Kidney epithelial cell (primary cell): ENCODE data around the gene UNC119. TPM values are rescaled to one million over a fixed set of nuclear protein-coding genes. Genes with fewer than 3 reads are reported as not detected.

Source experiments
- DNase-seq: peaks from one replicate; pipeline ENCODE4 v3.0.0-alpha.2; 2010; ENCODE audit warnings: low read depth
- H3K27me3 ChIP-seq: 2 replicates; pipeline ENCODE4 v1.6.0; 2011; ENCODE audit warnings: low read length; ENCODE audit not compliant: control insufficient read depth, insufficient read depth
- H3K36me3 ChIP-seq: 2 replicates; pipeline ENCODE4 v1.5.1; 2011; ENCODE audit warnings: low read length; ENCODE audit not compliant: control insufficient read depth, insufficient read depth
- H3K4me3 ChIP-seq: 2 replicates; pipeline ENCODE4 v1.5.1; 2011; ENCODE audit warnings: low read depth, mild to moderate bottlenecking, control low read depth, low read length
- CTCF ChIP-seq: IDR thresholded peaks from 2 replicates; pipeline ENCODE4 v1.5.1; 2011; ENCODE audit warnings: mild to moderate bottlenecking, moderate library complexity, low read length, control low read depth, inconsistent platforms; ENCODE audit not compliant: insufficient read depth, poor library complexity, severe bottlenecking
- total RNA-seq: library from RNA; depleted of rRNA; stranded (reverse); fragments of >200 nt; gene quantifications from 2 replicates; pipeline ENCODE4 v1.2.3, GENCODE V29; 2015

The UNC119 gene
- total RNA-seq, 1 donor from 2014 or later, result 40.6 TPM

GRCh38 chr17:28541439-28541838 is 11.0 kb downstream of the UNC119 start:
- DNase-seq, result no peak
- Histone ChIP-seq H3K27me3 (peaks cover 9% of the 10 kb centered on the region), H3K36me3 (no peaks in the 10 kb centered on the region), H3K4me3 (no peak overlapping the region)
- TF ChIP-seq CTCF, result no peak

GRCh38 chr17:28540231-28540630 is 12.2 kb downstream of the UNC119 start:
- Histone ChIP-seq H3K27me3 (peaks cover 10% of the 10 kb centered on the region), H3K36me3 (no peaks in the 10 kb centered on the region), H3K4me3 (no peak overlapping the region)
- DNase-seq, result no peak
- TF ChIP-seq CTCF, result no peak

GRCh38 chr17:28538296-28538895 is 14.0 kb downstream of the UNC119 start:
- H3K4me3 ChIP-seq, result no peak overlapping the region
- no peak for TF ChIP-seq CTCF
- H3K36me3 ChIP-seq, result no peaks in the 10 kb centered on the region

GRCh38 chr17:28537219-28537610 is 15.2 kb downstream of the UNC119 start:
- DNase-seq, result no peak
- no peak overlapping the region for H3K4me3 ChIP-seq
- no peaks in the 10 kb centered on the region for H3K36me3 ChIP-seq
- TF ChIP-seq CTCF, result no peak
- peaks cover 15% of the 10 kb centered on the region for H3K27me3 ChIP-seq

More at GRCh38 chr17:28538296-28538895, 14.0 kb downstream of the UNC119 start:
- DNase-seq, result no peak
- H3K27me3 ChIP-seq, result peaks cover 15% of the 10 kb centered on the region

- no peak for TF ChIP-seq CTCF
- no peak for DNase-seq
- Histone ChIP-seq H3K27me3 (peaks cover 15% of the 10 kb centered on the region), H3K4me3 (no peak overlapping the region), H3K36me3 (no peaks in the 10 kb centered on the region)
Measured at GRCh38 chr17:28536532-28537218, 15.7 kb downstream of the UNC119 start.
